ENCODE measurements around the gene WIPI1.

- no peak for TF ChIP-seq POLR2A (IDR thresholded peaks at IDR 0.05)
- TF ChIP-seq CTCF (IDR thresholded peaks at IDR 0.05), result no peak
These were observed 38.4 kb downstream of the WIPI1 start for GRCh38 chr17:68418876-68419275.
